Measurements from ENCODE around the gene AFAP1. TPM values are rescaled to one million over a fixed set of nuclear protein-coding genes. Genes with fewer than 3 reads are reported as not detected.

The AFAP1 gene
- total and polyA plus RNA-seq, 2 of the 4 experiments (the other 2 are of a cell fraction), result 48.2 to 80.9 TPM

DNA sequence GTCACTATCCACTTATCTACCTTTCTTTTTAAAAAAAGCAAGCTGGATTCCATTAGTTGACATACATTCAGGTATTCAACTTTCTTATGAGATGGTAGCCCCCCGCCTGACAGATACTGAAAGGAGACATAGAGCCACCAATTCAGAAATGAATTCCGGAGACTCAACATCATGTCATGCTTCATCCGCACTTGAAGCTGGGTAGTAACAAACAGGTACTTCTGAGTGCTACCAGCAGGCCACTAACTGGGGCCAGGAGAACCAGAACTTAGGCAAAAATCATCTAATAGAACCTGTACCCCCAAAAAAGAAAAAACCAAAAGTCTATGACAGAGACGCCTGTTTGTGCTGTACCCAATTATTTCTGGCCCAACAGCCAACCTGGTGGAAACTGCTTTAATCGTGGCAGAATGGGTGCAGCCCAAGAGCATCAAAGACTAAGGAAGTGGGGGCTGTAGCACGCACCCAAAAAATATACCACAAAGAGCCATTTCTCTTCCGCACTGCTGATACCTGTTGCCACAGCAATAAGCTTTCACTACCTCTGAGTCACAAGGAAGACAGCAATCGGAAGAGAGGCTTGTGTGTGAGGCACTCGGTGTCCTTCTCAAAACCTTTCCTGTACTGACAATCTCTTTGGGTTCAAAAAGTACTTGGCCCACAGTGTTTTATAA is 84.8 kb downstream of the AFAP1 start:
- Histone ChIP-seq H3K36me3 (ENCODE audit: control insufficient read depth, insufficient read depth, low read length) (peaks cover 56% of the 10 kb centered on the region), H2BK20ac (ENCODE audit: low read depth, low read length) (no peak overlapping the region; the same call in 1 of the 2 replicates), H2AFZ (replicated peaks; ENCODE audit: low read length, poor library complexity) (no peak overlapping the region), H3K14ac (replicated peaks; ENCODE audit: low read depth, low read length) (peak overlapping the region; percentile 8), H3K4me1 (ENCODE audit: control insufficient read depth, insufficient read depth, low read length) (peaks cover 28% of the 10 kb centered on the region), H4K20me1 (ENCODE audit: insufficient read depth, low read length) (peaks cover 5% of the 10 kb centered on the region; the same call in 1 of the 2 replicates), H4K8ac (ENCODE audit: low read depth in 2 of 2, low read length in 2 of 2) (peak overlapping the region; percentile 62 to 81; a peak in 3 of 4 replicates), H3K4me3 (ENCODE audit: insufficient read depth, low read depth, low read length) (no peak overlapping the region), H3K23ac (ENCODE audit: low read depth, low read length) (0 out of 2 replicates have a peak overlapping the region, but pooled peaks have one; percentile 15), H3K18ac (ENCODE audit: low read depth, low read length) (peak overlapping the region; percentile 89), H3K4me2 (ENCODE audit: low read depth, low read length) (no peak overlapping the region), H2AK5ac (ENCODE audit: low read depth, low read length) (peak overlapping the region; percentile 78), H3K9me3 (ENCODE audit: control insufficient read depth, insufficient read depth, low read length) (no peaks in the 10 kb centered on the region), H4K5ac (ENCODE audit: low read depth, low read length) (peak overlapping the region; percentile 61), H2BK5ac (ENCODE audit: low read depth, low read length, poor library complexity, severe bottlenecking) (peak overlapping the region; percentile 98), H4K91ac (ENCODE audit: insufficient read depth, low read depth, low read length) (peak overlapping the region; percentile 61), H3K56ac (ENCODE audit: extremely low read depth, insufficient read depth, low read length) (no peak overlapping the region), H2AK9ac (replicated peaks; ENCODE audit: low read depth, low read length, poor library complexity) (no peak overlapping the region), H3K9ac (ENCODE audit: low read depth, low read length) (no peak overlapping the region), H3K9me1 (ENCODE audit: insufficient read depth, low read length) (peaks cover 45% of the 10 kb centered on the region), H3K27me3 (ENCODE audit: control insufficient read depth, insufficient read depth, low read length) (no peaks in the 10 kb centered on the region), H3K79me1 (ENCODE audit: low read depth in 1 of 2, low read length in 2 of 2) (peaks cover 32 to 84% of the 10 kb centered on the region in 2 experiments), H3K4ac (ENCODE audit: low read depth, low read length) (peak overlapping the region; percentile 92), H2BK15ac (ENCODE audit: low read depth, low read length) (peak overlapping the region; percentile 81; the same call in 1 of the 3 replicates), H3K27ac (ENCODE audit: insufficient read depth, low read length) (peak overlapping the region; percentile 90), H2BK120ac (ENCODE audit: low read depth, low read length) (peak overlapping the region; percentile 83)
- in situ Hi-C loops (cut with MboI; ENCODE audit: low sequenced_read_pairs), result no loop called here
- POLR2A ChIA-PET (ENCODE audit: unreplicated experiment), result no interaction called here
- no peak for TF ChIP-seq MXI1 (IDR thresholded peaks at IDR 0.05; ENCODE audit: borderline replicate concordance, low read depth, low read length)
- no peak for TF ChIP-seq CHD1 (IDR thresholded peaks at IDR 0.05; ENCODE audit: low read depth, low read length)
- no peak for TF ChIP-seq RFX5 (IDR thresholded peaks at IDR 0.05; ENCODE audit: low read depth, low read length)
- TF ChIP-seq, protein P1, sequence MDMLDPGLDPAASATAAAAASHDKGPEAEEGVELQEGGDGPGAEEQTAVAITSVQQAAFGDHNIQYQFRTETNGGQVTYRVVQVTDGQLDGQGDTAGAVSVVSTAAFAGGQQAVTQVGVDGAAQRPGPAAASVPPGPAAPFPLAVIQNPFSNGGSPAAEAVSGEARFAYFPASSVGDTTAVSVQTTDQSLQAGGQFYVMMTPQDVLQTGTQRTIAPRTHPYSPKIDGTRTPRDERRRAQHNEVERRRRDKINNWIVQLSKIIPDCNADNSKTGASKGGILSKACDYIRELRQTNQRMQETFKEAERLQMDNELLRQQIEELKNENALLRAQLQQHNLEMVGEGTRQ (IDR thresholded peaks at IDR 0.05; ENCODE audit: low read depth, low read length), result no peak
- TF ChIP-seq RCOR1 (IDR thresholded peaks at IDR 0.05; ENCODE audit: insufficient replicate concordance, low read length), result no peak
- TF ChIP-seq CEBPB (IDR thresholded peaks at IDR 0.05; ENCODE audit: low read depth, low read length), result no peak
- no peak for TF ChIP-seq MAFK (IDR thresholded peaks at IDR 0.05; ENCODE audit: low read depth, low read length)
- no peak for TF ChIP-seq MAZ (IDR thresholded peaks at IDR 0.05; ENCODE audit: borderline replicate concordance, low read depth, low read length)
- 100% methylated on average over 2 of the region's 9 CpGs; no CpG with 5 or more reads in 1 of the 2 experiments for WGBS, 2 experiments (ENCODE audit: extremely low coverage in 2 of 2, insufficient read length in 1 of 2)
- no peak for ATAC-seq (ENCODE audit: low read depth)
- CTCF ChIA-PET, result interaction anchor here (1.5 to 1.7 kb wide), 2 partner anchors 11 to 50 kb away, joined by 3 to 5 read pairs; no protein-coding TSS in a partner anchor
- dilution Hi-C loops (cut with HindIII; ENCODE audit: low sequenced_read_pairs, unreplicated experiment), result no loop called here
- no peak for DNase-seq
- BruUV-seq (replicated peaks), result no TSS peak
- intact Hi-C loops (cut with micrococcal nuclease), result no loop called here

Data from IMR-90 (cell line).